ENCODE data around the gene BMAL1. TPM values are rescaled to one million over a fixed set of nuclear protein-coding genes. Genes with fewer than 3 reads are reported as not detected.

The BMAL1 gene
- total RNA-seq, 1 donor from 2014 or later = 14.8 TPM

DNA sequence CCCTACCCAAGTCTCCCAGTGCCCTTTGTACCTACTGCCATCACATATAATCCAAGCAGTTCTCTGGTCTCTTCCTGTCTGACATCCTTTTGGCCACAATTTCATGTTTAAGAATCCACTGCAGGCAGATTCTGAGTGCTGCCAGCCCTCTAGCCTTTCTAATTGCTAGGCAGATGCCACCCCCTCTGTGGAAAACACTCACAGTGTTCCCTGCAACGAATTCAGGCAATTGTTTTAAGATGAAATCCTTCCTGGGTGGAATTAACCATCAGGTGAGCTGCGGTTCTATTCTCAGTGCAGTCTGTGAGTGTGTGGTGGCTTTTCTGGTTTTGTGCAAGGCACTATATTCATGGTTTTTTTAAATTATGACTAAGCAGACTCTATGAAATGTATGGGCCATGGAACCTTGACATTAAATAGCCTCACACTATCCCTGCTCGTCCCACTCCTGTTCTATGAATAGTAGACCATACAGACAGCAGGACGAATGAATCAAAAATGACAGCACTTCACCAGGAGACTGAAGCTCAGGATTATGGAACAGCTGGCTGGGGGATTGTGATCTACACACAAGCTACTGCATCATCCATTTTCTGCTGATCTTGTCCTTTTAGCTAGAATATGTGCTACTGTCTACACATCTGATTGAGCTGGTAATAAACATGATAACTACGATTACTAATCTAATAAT is 29.8 kb upstream of the BMAL1 start:
- Mint-ChIP-seq H3K4me1 (ENCODE audit: low read depth) (no peaks in the 10 kb centered on the region), H3K27ac (ENCODE audit: unreplicated experiment) (no peak overlapping the region), H3K9me3 (ENCODE audit: low read depth) (no peaks in the 10 kb centered on the region), H3K36me3 (ENCODE audit: low read depth) (no peaks in the 10 kb centered on the region), H3K27me3 (ENCODE audit: low read depth) (peaks cover 14% of the 10 kb centered on the region), H3K4me3 (ENCODE audit: unreplicated experiment) (no peak overlapping the region)
- no peak for DNase-seq (ENCODE audit: low spot score)
- TF ChIP-seq CTCF (IDR thresholded peaks at IDR 0.05) = no peak

- Mint-ChIP-seq H3K9me3 (ENCODE audit: low read depth) (no peaks in the 10 kb centered on the region), H3K4me3 (ENCODE audit: unreplicated experiment) (no peak overlapping the region), H3K27ac (ENCODE audit: unreplicated experiment) (no peak overlapping the region), H3K4me1 (ENCODE audit: low read depth) (no peaks in the 10 kb centered on the region), H3K27me3 (ENCODE audit: low read depth) (peaks cover 11% of the 10 kb centered on the region), H3K36me3 (ENCODE audit: low read depth) (no peaks in the 10 kb centered on the region)
- TF ChIP-seq CTCF (IDR thresholded peaks at IDR 0.05) = no peak
- DNase-seq (ENCODE audit: low spot score) = no peak
Observed at GRCh38 chr11:13249177-13249576, 28.4 kb upstream of the BMAL1 start.

- H3K27me3 Mint-ChIP-seq (ENCODE audit: low read depth) = peaks cover 9% of the 10 kb centered on the region
- no peak for DNase-seq (ENCODE audit: low spot score)
- no peaks in the 10 kb centered on the region for H3K36me3 Mint-ChIP-seq (ENCODE audit: low read depth)
- no peak overlapping the region for H3K4me3 Mint-ChIP-seq (ENCODE audit: unreplicated experiment)
- peak; percentile 79 for TF ChIP-seq CTCF (IDR thresholded peaks at IDR 0.05)
- no peaks in the 10 kb centered on the region for H3K9me3 Mint-ChIP-seq (ENCODE audit: low read depth)
- no peaks in the 10 kb centered on the region for H3K4me1 Mint-ChIP-seq (ENCODE audit: low read depth)
- no peak overlapping the region for H3K27ac Mint-ChIP-seq (ENCODE audit: unreplicated experiment)
Observed at GRCh38 chr11:13249992-13250391, 27.6 kb upstream of the BMAL1 start.

DNA sequence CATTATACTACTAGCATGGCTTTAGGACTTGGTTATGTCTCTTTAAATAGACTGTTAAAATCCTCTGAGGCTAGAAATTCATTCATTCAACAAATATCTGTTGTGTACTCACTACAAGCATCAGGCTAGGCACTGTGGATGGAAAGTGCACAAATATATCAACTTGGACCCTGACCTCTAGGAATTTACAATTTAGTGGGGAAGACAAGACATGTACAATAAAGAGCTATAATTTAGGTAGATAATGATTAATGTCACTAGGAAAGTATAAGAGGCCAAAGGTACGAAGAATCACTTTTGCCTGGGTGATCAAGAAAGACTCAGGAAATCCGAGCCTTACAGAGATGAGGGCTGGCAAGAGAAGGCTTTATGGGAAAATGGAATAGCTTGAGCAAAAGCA is 25.6 kb upstream of the BMAL1 start:
- DNase-seq (ENCODE audit: low spot score) = no peak
- no peak overlapping the region for H3K27ac Mint-ChIP-seq (ENCODE audit: unreplicated experiment)
- H3K4me1 Mint-ChIP-seq (ENCODE audit: low read depth) = no peaks in the 10 kb centered on the region
- no peaks in the 10 kb centered on the region for H3K27me3 Mint-ChIP-seq (ENCODE audit: low read depth)
- no peaks in the 10 kb centered on the region for H3K36me3 Mint-ChIP-seq (ENCODE audit: low read depth)
- H3K9me3 Mint-ChIP-seq (ENCODE audit: low read depth) = no peaks in the 10 kb centered on the region
- H3K4me3 Mint-ChIP-seq (ENCODE audit: unreplicated experiment) = no peak overlapping the region
- TF ChIP-seq CTCF (IDR thresholded peaks at IDR 0.05) = no peak

GRCh38 chr11:13252438-13252837 is 25.2 kb upstream of the BMAL1 start:
- Mint-ChIP-seq H3K36me3 (ENCODE audit: low read depth) (no peaks in the 10 kb centered on the region), H3K9me3 (ENCODE audit: low read depth) (no peaks in the 10 kb centered on the region), H3K4me1 (ENCODE audit: low read depth) (no peaks in the 10 kb centered on the region), H3K27ac (ENCODE audit: unreplicated experiment) (no peak overlapping the region), H3K27me3 (ENCODE audit: low read depth) (no peaks in the 10 kb centered on the region), H3K4me3 (ENCODE audit: unreplicated experiment) (no peak overlapping the region)
- no peak for TF ChIP-seq CTCF (IDR thresholded peaks at IDR 0.05)
- DNase-seq (ENCODE audit: low spot score) = no peak

Data from chondrocyte (in vitro differentiated cells).